Glutamatergic neuron (in vitro differentiated cells): Measurements from ENCODE around the gene VSIG10L. TPM values are rescaled to one million over a fixed set of nuclear protein-coding genes. Genes with fewer than 3 reads are reported as not detected.
A peak's percentile ranks its signal among the peaks of the same experiment; 100 is the strongest.

Experiments used
- DNase-seq: peaks from one replicate; pipeline ENCODE4 v3.0.0; 2022
- H3K27ac Mint-ChIP-seq: one replicate; pipeline ENCODE4 v1.8.0; 2020; ENCODE audit warnings: mild to moderate bottlenecking, mixed read lengths, inconsistent platforms; ENCODE audit not compliant: unreplicated experiment
- H3K27me3 Mint-ChIP-seq: one replicate; pipeline ENCODE4 v1.8.0; 2020; ENCODE audit warnings: mild to moderate bottlenecking, moderate library complexity, mixed read lengths, inconsistent platforms; ENCODE audit not compliant: unreplicated experiment
- H3K36me3 Mint-ChIP-seq: one replicate; pipeline ENCODE4 v1.8.0; 2020; ENCODE audit warnings: mild to moderate bottlenecking, mixed read lengths, inconsistent platforms; ENCODE audit not compliant: unreplicated experiment
- H3K4me1 Mint-ChIP-seq: one replicate; pipeline ENCODE4 v1.8.0; 2020; ENCODE audit warnings: mild to moderate bottlenecking, low read depth, mixed read lengths, inconsistent platforms; ENCODE audit not compliant: unreplicated experiment
- H3K4me3 Mint-ChIP-seq: one replicate; pipeline ENCODE4 v1.8.0; 2020; ENCODE audit warnings: mild to moderate bottlenecking, mixed read lengths, inconsistent platforms; ENCODE audit not compliant: unreplicated experiment
- H3K9me3 Mint-ChIP-seq: one replicate; pipeline ENCODE4 v1.8.0; 2020; ENCODE audit warnings: mild to moderate bottlenecking, moderate library complexity, mixed read lengths, inconsistent platforms; ENCODE audit not compliant: unreplicated experiment
- CTCF ChIP-seq: fragments of 200-600 bp; sonication (generic); IDR thresholded peaks from one replicate; pipeline ENCODE4 v1.5.0; 2021; ENCODE audit not compliant: partially characterized antibody, unreplicated experiment
- total RNA-seq: library from RNA; stranded (reverse); fragmentation: NEBNext Ultra II Directional; extraction: Animal tissue kit (Norgen Biotek cat#: 25700); gene quantifications from one replicate; pipeline ENCODE4 v1.2.1, GENCODE V29; 2021; ENCODE audit not compliant: unreplicated experiment

Gene VSIG10L
- total RNA-seq, 1 donor from 2014 or later: 3.5 TPM

GRCh38 chr19:51338563-51339312 lies 3.2 kb downstream of the VSIG10L start:
- DNase-seq: peak; percentile 93
- TF ChIP-seq CTCF: peak; percentile 95
- Mint-ChIP-seq H3K4me1 (peaks cover 3% of the 10 kb centered on the region), H3K27me3 (peaks cover 11% of the 10 kb centered on the region), H3K9me3 (peaks cover 4% of the 10 kb centered on the region), H3K36me3 (no peaks in the 10 kb centered on the region), H3K27ac (no peak overlapping the region), H3K4me3 (peak overlapping the region; percentile 99)

- Mint-ChIP-seq H3K4me1 (peaks cover 3% of the 10 kb centered on the region), H3K36me3 (no peaks in the 10 kb centered on the region), H3K4me3 (peak overlapping the region; percentile 76), H3K9me3 (peaks cover 4% of the 10 kb centered on the region), H3K27ac (no peak overlapping the region), H3K27me3 (peaks cover 11% of the 10 kb centered on the region)
- TF ChIP-seq CTCF: no peak
- DNase-seq: no peak
Measured at GRCh38 chr19:51337861-51338562, 3.9 kb downstream of the VSIG10L start.

GRCh38 chr19:51337141-51337860 lies 4.6 kb downstream of the VSIG10L start:
- Mint-ChIP-seq H3K4me3 (no peak overlapping the region), H3K36me3 (no peaks in the 10 kb centered on the region), H3K4me1 (peaks cover 3% of the 10 kb centered on the region), H3K9me3 (peaks cover 4% of the 10 kb centered on the region), H3K27ac (no peak overlapping the region), H3K27me3 (peaks cover 11% of the 10 kb centered on the region)
- TF ChIP-seq CTCF: no peak
- no peak for DNase-seq

GRCh38 chr19:51333836-51334460 lies 8.0 kb downstream of the VSIG10L start:
- Mint-ChIP-seq H3K4me1 (no peaks in the 10 kb centered on the region), H3K36me3 (peaks cover 10% of the 10 kb centered on the region), H3K4me3 (no peak overlapping the region), H3K27ac (no peak overlapping the region), H3K9me3 (peaks cover 3% of the 10 kb centered on the region), H3K27me3 (peaks cover 7% of the 10 kb centered on the region)
- no peak for TF ChIP-seq CTCF
- DNase-seq: no peak
